ENCODE measurements around the gene EFCAB6.

Gene EFCAB6

DNA sequence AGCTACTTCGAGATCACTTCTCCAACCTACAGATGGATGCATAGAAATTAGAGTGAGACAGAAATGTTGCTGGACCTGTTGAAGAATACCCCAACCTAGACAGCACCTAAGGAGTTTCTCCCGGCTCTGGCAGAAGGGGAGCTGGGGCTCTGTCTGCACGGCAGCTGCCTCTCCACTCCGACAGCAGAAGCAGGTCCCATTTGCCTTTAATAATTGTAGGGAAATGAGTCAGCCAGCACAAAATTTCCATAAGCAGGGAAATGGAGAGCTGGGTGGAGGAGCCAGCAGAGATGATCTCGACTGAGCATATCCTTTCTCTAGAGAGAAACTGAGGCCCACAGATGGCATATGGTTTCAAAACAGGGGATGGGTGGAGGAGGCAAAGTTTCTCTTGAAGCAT is 80.1 kb downstream of the EFCAB6 start:
- TF ChIP-seq, protein P1, sequence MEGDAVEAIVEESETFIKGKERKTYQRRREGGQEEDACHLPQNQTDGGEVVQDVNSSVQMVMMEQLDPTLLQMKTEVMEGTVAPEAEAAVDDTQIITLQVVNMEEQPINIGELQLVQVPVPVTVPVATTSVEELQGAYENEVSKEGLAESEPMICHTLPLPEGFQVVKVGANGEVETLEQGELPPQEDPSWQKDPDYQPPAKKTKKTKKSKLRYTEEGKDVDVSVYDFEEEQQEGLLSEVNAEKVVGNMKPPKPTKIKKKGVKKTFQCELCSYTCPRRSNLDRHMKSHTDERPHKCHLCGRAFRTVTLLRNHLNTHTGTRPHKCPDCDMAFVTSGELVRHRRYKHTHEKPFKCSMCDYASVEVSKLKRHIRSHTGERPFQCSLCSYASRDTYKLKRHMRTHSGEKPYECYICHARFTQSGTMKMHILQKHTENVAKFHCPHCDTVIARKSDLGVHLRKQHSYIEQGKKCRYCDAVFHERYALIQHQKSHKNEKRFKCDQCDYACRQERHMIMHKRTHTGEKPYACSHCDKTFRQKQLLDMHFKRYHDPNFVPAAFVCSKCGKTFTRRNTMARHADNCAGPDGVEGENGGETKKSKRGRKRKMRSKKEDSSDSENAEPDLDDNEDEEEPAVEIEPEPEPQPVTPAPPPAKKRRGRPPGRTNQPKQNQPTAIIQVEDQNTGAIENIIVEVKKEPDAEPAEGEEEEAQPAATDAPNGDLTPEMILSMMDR (IDR thresholded peaks at IDR 0.05; ENCODE audit: borderline replicate concordance, control extremely low read depth, extremely low read depth, insufficient read depth, missing control alignments) = no peak
- no peak for DNase-seq (ENCODE audit: low spot score)
- in situ Hi-C loops (cut with MboI; ENCODE audit: low sequenced_read_pairs, unreplicated experiment) = no loop called here

DNA sequence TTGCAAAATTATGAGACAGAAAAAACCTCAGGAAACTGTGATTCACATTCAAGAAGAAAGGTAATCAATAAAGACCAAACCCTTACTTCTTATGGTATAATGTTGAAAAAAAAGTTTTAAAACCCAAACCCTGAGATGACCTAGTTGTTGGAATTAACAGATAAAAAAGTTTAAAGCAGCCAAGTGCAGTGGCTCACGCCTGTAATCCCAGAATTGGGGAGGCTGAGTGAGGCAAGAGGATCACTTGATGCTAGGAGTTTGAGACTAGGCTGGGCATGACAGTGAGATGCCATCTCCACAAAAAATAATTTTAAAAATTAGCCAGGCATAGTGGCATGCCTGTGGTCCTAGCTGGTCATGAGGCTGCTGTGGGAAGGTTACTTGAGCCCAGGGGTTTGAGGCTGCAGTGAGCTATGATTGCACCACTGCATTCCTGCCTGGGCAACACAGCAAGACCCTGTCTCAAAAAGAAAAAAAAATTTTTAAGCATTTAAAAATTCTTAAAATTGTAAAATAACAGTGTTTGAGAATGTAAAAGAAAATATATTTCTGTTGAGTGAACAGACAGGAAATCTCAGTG is 85.1 kb downstream of the EFCAB6 start:
- in situ Hi-C loops (cut with MboI; ENCODE audit: low sequenced_read_pairs, unreplicated experiment) = no loop called here
- TF ChIP-seq, protein P1 (IDR thresholded peaks at IDR 0.05; ENCODE audit: borderline replicate concordance, control extremely low read depth, extremely low read depth, insufficient read depth, missing control alignments) = no peak
- no peak for DNase-seq (ENCODE audit: low spot score)

DNA sequence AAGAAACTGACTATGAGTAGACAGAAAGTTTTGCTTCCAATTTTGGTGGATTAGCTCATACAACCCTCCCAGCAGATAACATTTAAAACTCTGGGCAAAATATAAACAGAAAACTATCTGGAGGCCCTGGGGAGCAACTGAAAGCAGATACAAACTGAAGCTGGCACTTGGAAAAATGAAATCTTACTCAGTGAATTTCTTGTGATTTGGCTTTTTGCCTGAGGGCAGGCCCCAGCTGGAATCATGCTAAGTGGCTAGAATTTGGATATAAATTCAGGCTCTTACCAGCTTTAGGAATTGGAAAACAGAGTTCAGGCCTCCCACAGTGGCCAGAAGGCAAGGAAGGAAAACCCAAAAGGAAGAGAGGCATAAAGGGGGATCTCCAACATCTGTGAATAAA is 85.8 kb downstream of the EFCAB6 start:
- TF ChIP-seq, protein P1 (IDR thresholded peaks at IDR 0.05; ENCODE audit: borderline replicate concordance, control extremely low read depth, extremely low read depth, insufficient read depth, missing control alignments) = no peak
- in situ Hi-C loops (cut with MboI; ENCODE audit: low sequenced_read_pairs, unreplicated experiment) = no loop called here
- no peak for DNase-seq (ENCODE audit: low spot score)

DNA sequence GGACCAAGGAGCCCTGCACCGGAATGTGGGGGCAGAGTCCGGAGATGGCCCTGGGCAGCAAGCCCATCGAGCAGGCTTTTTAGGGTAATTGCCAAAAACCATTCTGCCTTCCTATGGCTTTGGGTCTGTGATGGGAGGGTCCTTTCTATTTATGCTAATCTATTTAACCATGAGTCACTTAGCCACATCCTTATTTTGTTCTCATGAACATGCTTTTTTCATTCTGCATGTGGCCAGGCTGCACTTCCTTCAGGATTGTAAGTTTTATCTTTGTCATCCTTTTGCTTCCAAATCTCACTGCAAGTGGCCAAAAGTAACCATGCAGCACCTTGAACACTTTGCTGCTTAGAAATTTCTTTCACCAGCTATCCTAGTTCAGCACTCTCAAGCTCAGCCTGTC is 88.3 kb downstream of the EFCAB6 start:
- in situ Hi-C loops (cut with MboI; ENCODE audit: low sequenced_read_pairs, unreplicated experiment) = no loop called here
- TF ChIP-seq, protein P1 (IDR thresholded peaks at IDR 0.05; ENCODE audit: borderline replicate concordance, control extremely low read depth, extremely low read depth, insufficient read depth, missing control alignments) = no peak

DNA sequence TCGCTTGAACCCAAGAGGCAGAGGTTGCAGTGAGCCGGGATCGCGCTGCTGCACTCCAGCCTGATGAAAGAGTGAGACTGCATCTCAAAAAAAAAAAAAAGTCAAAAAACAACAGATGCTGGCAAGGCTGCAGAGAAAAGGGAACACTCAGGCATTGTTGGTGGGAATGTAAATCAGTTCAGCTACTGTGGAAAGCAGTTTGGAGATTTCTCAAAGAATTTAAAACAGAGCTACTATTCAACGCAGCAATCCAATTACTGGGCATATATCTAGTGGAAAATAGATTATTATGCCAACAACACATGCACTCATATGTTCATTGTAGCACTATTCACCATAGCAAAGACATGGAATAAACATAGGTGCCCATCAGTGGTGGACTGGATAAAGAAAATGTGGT is 89.7 kb downstream of the EFCAB6 start:
- DNase-seq (ENCODE audit: low spot score) = no peak
- TF ChIP-seq, protein P1 (IDR thresholded peaks at IDR 0.05; ENCODE audit: borderline replicate concordance, control extremely low read depth, extremely low read depth, insufficient read depth, missing control alignments) = no peak
- in situ Hi-C loops (cut with MboI; ENCODE audit: low sequenced_read_pairs, unreplicated experiment) = no loop called here

More for the DNA sequence above, 88.3 kb downstream of the EFCAB6 start:
- DNase-seq (ENCODE audit: low spot score) = no peak

DNA sequence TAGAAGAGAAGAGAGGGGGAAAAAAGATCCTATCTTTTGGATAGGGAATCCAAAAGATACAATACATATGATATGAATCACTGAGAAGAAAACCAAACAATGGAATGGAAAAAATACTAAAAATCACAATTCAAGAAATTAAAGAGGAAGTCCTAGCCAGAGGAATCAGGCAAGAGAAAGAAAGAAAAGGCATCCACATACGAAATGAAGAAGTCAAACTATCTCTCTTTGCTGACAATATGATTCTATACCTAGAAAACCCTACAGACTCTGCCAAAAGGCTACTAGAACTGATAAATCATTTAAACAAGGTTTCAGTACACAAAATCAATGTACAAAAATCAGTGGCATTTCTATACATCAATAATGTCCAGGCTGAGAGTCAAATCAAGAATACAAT is 91.4 kb downstream of the EFCAB6 start:
- TF ChIP-seq, protein P1 (IDR thresholded peaks at IDR 0.05; ENCODE audit: borderline replicate concordance, control extremely low read depth, extremely low read depth, insufficient read depth, missing control alignments) = no peak
- DNase-seq (ENCODE audit: low spot score) = no peak
- in situ Hi-C loops (cut with MboI; ENCODE audit: low sequenced_read_pairs, unreplicated experiment) = no loop called here
